HG03575 (cell line): ENCODE data around the gene GYG1.

Source experiments
- ATAC-seq: cut with Tn5 transposase; IDR thresholded peaks from one replicate; pipeline ENCODE4 v1.9.1; 2021; ENCODE audit not compliant: unreplicated experiment, insufficient number of reproducible peaks, low FRiP score; ENCODE audit errors: extremely low read depth

GYG1 gene

GRCh38 chr3:149011676-149012075 is 20.3 kb downstream of the GYG1 start:
- ATAC-seq, result no peak

GRCh38 chr3:149013726-149014125 is 22.4 kb downstream of the GYG1 start:
- no peak for ATAC-seq

- ATAC-seq, result no peak
Measured at GRCh38 chr3:149015393-149015792, 24.1 kb downstream of the GYG1 start.

GRCh38 chr3:149016242-149016641 is 24.9 kb downstream of the GYG1 start:
- no peak for ATAC-seq

GRCh38 chr3:149016669-149017541 is 25.6 kb downstream of the GYG1 start:
- ATAC-seq, result no peak

- no peak for ATAC-seq
Measured at GRCh38 chr3:149018247-149018646, 26.9 kb downstream of the GYG1 start.

GRCh38 chr3:149019580-149019979 is 28.2 kb downstream of the GYG1 start:
- ATAC-seq, result no peak

- ATAC-seq, result no peak
Measured at GRCh38 chr3:149020196-149020838, 29.0 kb downstream of the GYG1 start.

- no peak for ATAC-seq
Measured at GRCh38 chr3:149020839-149021252, 29.5 kb downstream of the GYG1 start.

GRCh38 chr3:149021830-149022229 is 30.5 kb downstream of the GYG1 start:
- no peak for ATAC-seq

GRCh38 chr3:149023951-149024350 is 32.6 kb downstream of the GYG1 start:
- no peak for ATAC-seq

GRCh38 chr3:149026718-149027117 is 35.4 kb downstream of the GYG1 start:
- ATAC-seq, result no peak

GRCh38 chr3:149031096-149031495 is 39.8 kb downstream of the GYG1 start:
- ATAC-seq, result no peak

GRCh38 chr3:149037684-149038083 is 46.3 kb downstream of the GYG1 start:
- ATAC-seq, result no peak

- no peak for ATAC-seq
Measured at GRCh38 chr3:149038322-149038721, 47.0 kb downstream of the GYG1 start.

GRCh38 chr3:149042789-149043386 is 51.5 kb downstream of the GYG1 start:
- peak; percentile 75 for ATAC-seq

- ATAC-seq, result no peak
Measured at GRCh38 chr3:149044339-149045083, 53.2 kb downstream of the GYG1 start.

GRCh38 chr3:149055575-149055974 is 64.2 kb downstream of the GYG1 start:
- no peak for ATAC-seq

GRCh38 chr3:149058198-149058597 is 66.9 kb downstream of the GYG1 start:
- no peak for ATAC-seq
